Measurements from ENCODE around the gene CCDC3.

CCDC3 gene

DNA sequence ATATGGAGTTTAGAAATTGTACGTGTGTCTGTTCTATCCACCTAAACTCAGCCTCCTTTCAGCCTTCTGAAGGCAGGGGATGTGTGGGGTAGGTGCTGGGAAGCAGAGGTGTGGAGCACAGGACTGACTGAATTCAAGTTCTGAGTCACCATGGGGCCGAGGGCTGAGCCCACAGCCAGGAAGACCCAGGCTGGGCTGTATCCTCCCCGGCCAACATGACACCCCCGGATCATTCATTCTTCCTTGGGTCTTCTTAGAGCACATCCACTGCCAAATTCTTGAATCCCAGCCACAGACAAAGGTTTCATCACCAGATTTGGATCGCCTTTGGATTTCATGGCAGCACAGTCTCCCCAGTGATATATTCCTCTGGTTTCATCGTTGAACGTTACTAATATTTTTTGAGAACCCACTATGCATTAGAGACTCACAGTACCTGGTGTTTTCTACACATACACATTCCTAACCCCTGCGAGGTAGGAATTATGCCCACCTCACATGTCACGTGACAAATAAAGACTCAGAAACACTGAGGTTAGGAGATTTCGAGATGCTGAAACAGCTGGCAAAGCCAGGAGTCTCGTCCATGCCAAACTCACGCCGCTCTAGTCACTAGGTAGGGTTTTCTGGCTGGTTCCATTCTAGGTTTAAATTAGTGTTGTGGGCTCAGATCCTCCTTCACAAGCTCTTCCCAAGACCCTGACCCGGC, 26.9 kb downstream of the CCDC3 start:
- TF ChIP-seq, protein P1, sequence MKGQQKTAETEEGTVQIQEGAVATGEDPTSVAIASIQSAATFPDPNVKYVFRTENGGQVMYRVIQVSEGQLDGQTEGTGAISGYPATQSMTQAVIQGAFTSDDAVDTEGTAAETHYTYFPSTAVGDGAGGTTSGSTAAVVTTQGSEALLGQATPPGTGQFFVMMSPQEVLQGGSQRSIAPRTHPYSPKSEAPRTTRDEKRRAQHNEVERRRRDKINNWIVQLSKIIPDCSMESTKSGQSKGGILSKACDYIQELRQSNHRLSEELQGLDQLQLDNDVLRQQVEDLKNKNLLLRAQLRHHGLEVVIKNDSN (IDR thresholded peaks at IDR 0.05) = no peak
- TF ChIP-seq TCF12 (IDR thresholded peaks at IDR 0.05; ENCODE audit: low read depth) = no peak
- TF ChIP-seq FOXM1 (IDR thresholded peaks at IDR 0.05; ENCODE audit: borderline replicate concordance, low read depth) = no peak
- no peak for TF ChIP-seq CREB1 (IDR thresholded peaks at IDR 0.05; ENCODE audit: low read depth)
- TF ChIP-seq EP300 (IDR thresholded peaks at IDR 0.05; ENCODE audit: borderline replicate concordance) = no peak
- TF ChIP-seq TEAD4 (IDR thresholded peaks at IDR 0.05) = no peak

DNA sequence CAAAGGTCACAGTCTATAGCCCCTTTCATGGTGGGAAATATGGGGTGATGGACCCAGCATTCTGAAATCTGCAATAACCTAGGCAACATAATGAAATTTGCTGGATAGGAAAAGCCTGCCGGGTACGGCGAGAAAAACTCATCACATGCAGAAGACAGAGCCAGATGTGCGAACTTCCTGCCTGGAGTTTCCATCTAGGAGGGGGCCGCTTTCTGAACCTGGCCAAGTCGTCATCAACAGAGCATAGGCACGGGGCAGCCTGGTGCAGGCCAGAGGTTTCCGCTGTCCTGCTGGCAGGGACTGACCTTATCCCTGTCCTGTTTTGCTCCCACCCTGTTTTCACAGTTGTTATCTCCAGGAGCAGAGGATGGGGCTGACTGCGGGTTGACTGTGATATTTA, 27.4 kb downstream of the CCDC3 start:
- no peak for TF ChIP-seq NFIC (IDR thresholded peaks at IDR 0.05)
- no peak for TF ChIP-seq EGR1 (IDR thresholded peaks at IDR 0.05)
- TF ChIP-seq, protein P2, sequence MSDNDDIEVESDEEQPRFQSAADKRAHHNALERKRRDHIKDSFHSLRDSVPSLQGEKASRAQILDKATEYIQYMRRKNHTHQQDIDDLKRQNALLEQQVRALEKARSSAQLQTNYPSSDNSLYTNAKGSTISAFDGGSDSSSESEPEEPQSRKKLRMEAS (IDR thresholded peaks at IDR 0.05) = no peak
- TF ChIP-seq TCF12 (IDR thresholded peaks at IDR 0.05; ENCODE audit: low read depth) = no peak
- TF ChIP-seq ZBTB7A (IDR thresholded peaks at IDR 0.05; ENCODE audit: low read depth) = no peak
- TF ChIP-seq CEBPB (IDR thresholded peaks at IDR 0.05) = no peak
- no peak for TF ChIP-seq TAF1 (IDR thresholded peaks at IDR 0.05; ENCODE audit: low read depth)
- no peak for TF ChIP-seq FOXM1 (IDR thresholded peaks at IDR 0.05; ENCODE audit: borderline replicate concordance, low read depth)
- TF ChIP-seq, protein P3, sequence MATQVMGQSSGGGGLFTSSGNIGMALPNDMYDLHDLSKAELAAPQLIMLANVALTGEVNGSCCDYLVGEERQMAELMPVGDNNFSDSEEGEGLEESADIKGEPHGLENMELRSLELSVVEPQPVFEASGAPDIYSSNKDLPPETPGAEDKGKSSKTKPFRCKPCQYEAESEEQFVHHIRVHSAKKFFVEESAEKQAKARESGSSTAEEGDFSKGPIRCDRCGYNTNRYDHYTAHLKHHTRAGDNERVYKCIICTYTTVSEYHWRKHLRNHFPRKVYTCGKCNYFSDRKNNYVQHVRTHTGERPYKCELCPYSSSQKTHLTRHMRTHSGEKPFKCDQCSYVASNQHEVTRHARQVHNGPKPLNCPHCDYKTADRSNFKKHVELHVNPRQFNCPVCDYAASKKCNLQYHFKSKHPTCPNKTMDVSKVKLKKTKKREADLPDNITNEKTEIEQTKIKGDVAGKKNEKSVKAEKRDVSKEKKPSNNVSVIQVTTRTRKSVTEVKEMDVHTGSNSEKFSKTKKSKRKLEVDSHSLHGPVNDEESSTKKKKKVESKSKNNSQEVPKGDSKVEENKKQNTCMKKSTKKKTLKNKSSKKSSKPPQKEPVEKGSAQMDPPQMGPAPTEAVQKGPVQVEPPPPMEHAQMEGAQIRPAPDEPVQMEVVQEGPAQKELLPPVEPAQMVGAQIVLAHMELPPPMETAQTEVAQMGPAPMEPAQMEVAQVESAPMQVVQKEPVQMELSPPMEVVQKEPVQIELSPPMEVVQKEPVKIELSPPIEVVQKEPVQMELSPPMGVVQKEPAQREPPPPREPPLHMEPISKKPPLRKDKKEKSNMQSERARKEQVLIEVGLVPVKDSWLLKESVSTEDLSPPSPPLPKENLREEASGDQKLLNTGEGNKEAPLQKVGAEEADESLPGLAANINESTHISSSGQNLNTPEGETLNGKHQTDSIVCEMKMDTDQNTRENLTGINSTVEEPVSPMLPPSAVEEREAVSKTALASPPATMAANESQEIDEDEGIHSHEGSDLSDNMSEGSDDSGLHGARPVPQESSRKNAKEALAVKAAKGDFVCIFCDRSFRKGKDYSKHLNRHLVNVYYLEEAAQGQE (IDR thresholded peaks at IDR 0.05; ENCODE audit: low read depth) = no peak
- TF ChIP-seq EP300 (IDR thresholded peaks at IDR 0.05; ENCODE audit: borderline replicate concordance) = no peak
- TF ChIP-seq, protein P1 (IDR thresholded peaks at IDR 0.05) = no peak
- no peak for TF ChIP-seq TEAD4 (IDR thresholded peaks at IDR 0.05)

DNA sequence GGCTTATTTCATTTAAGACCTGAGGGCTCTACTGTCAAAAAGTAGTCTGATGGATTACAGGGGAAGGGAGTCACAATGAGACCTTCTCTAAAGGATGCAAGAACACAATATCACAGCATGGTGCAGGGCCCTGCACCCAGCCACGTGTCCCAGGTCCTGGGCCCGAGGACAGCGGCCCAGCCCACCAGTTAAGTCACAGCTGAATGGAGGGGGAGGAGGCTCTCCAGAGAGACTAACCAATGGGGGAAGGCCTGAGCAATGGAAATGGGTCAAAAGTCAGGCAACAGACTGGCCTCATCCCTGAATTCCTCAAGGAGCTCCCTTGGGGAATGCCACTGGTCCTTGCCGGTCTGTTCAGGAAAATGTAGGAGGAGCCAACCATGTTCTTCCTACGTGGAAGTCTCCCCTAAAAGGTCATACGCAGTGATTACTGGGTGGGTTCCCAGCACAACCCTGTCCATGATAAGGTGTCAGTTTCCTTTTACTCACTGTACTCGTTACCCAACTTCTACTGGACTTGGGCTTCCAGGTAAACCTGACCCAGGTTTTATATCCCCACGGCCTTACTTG, 28.3 kb downstream of the CCDC3 start:
- no peak for TF ChIP-seq TCF12 (IDR thresholded peaks at IDR 0.05; ENCODE audit: low read depth)
- TF ChIP-seq TEAD4 (IDR thresholded peaks at IDR 0.05) = no peak
- TF ChIP-seq, protein P1 (IDR thresholded peaks at IDR 0.05) = 0 out of 2 replicates have a peak, but pooled peaks have one; percentile 21
- TF ChIP-seq NFIC (IDR thresholded peaks at IDR 0.05) = no peak
- TF ChIP-seq, protein P2 (IDR thresholded peaks at IDR 0.05) = peak; percentile 69

DNA sequence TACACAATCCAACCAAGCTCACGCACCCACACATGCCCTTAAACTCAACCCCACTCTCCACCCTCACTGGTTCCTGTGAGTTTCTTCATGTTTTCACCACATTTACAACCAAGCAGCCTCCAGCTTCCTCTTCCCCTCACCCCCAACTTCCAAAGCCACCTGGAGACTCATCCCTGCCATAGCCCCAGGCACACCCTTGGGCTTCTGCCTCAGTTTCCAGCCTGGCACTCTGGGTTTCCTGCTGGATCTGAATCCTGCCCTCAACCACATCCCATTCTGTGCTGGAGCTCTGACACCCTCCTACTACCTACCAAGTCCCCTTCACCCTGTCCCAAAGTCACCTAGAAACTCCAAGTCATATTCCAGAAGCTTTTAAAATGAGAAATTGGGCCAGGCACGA, 29.4 kb downstream of the CCDC3 start:
- TF ChIP-seq, protein P2 (IDR thresholded peaks at IDR 0.05) = no peak
- TF ChIP-seq NFIC (IDR thresholded peaks at IDR 0.05) (no peak), TEAD4 (IDR thresholded peaks at IDR 0.05) (no peak), CEBPB (IDR thresholded peaks at IDR 0.05) (no peak), ZBTB7A (IDR thresholded peaks at IDR 0.05; ENCODE audit: low read depth) (no peak), CREB1 (IDR thresholded peaks at IDR 0.05; ENCODE audit: low read depth) (no peak), TCF12 (IDR thresholded peaks at IDR 0.05; ENCODE audit: low read depth) (no peak), FOXM1 (IDR thresholded peaks at IDR 0.05; ENCODE audit: borderline replicate concordance, low read depth) (no peak), EP300 (IDR thresholded peaks at IDR 0.05; ENCODE audit: borderline replicate concordance) (no peak), EGR1 (IDR thresholded peaks at IDR 0.05) (no peak), TAF1 (IDR thresholded peaks at IDR 0.05; ENCODE audit: low read depth) (no peak), YY1 (IDR thresholded peaks at IDR 0.05; ENCODE audit: low read depth) (no peak), RAD21 (IDR thresholded peaks at IDR 0.05; ENCODE audit: low read depth) (no peak)
- TF ChIP-seq, protein P3 (IDR thresholded peaks at IDR 0.05; ENCODE audit: low read depth) = no peak
- TF ChIP-seq, protein P1 (IDR thresholded peaks at IDR 0.05) = no peak

Data from Ishikawa (cell line).